Measurements from ENCODE around the gene ATP5MC2.
"Not testable (repeated sequence)": the region's sequence is repeated elsewhere in the genome, so short reads cannot be mapped to it uniquely, and the experiment has no call there.

ATP5MC2 gene

GRCh38 chr12:53694756-53695151, 18.9 kb upstream of the ATP5MC2 start:
- no peak for DNase-seq (ENCODE audit: low spot score)

DNA sequence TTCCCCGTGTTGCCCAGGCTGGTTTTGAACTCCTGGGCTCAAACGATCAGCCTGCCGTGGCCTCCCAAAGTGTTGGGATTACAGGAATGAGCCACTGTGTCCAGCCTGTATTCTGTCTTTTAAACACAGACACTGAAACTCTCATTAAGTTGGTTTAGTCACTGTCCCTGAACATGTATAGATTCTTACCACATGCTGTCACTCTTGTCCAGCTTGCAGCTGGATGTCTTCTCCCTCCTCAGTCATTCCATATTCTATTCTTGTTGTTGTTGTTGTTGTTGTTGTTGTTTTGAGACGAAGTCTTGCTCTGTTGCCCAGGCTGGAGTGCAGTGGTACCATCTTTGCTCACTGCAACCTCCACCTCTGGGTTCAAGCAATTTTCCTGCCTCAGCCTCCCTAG, 12.3 kb upstream of the ATP5MC2 start:
- DNase-seq (ENCODE audit: low spot score): no peak

DNA sequence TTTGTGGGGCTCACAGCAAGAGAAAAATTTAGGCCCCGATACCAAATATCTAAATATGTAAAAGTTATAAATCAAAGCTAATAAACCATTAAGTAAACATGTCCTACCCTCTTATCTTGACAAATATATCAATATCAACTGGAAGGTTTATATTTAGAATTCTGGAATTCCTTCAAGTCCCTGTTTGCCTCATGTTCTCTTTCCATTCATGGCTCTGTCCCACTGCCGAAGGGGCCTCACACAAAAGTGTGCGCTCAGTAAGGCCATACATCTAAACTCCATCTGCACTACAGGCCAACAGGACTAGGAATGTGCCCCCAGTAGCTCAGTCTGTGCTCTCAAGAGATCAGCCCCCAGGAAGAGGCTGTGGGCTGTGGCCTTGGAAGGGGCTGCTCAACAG, 10.6 kb upstream of the ATP5MC2 start:
- DNase-seq (ENCODE audit: low spot score): no peak

- no peak for DNase-seq (ENCODE audit: low spot score)
Observed at GRCh38 chr12:53684654-53685220, 8.9 kb upstream of the ATP5MC2 start.

DNA sequence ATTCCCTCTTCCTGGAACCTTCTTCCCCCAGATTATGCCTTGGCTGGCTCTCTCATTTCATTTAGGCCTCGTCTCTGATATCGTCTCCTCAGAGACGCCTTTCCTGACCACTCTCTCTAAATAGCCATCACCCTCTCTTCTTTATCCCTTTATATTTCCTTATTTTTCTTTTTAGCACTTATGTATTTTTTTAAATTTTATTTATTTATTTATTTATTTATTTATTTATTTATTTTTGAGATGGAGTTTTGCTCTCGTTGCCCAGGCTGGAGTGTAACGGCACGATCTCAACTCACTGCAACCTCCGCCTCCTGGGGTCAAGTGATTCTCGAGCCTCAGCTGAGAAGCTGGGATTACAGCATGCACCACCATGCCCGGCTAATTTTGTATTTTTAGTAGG, 8.1 kb upstream of the ATP5MC2 start:
- DNase-seq (ENCODE audit: low spot score): no peak

GRCh38 chr12:53683494-53683893, 7.6 kb upstream of the ATP5MC2 start:
- no peak for DNase-seq (ENCODE audit: low spot score)

GRCh38 chr12:53680061-53680460, 4.2 kb upstream of the ATP5MC2 start:
- not testable (repeated sequence) for DNase-seq (ENCODE audit: low spot score)

GRCh38 chr12:53677800-53678148, 1.9 kb upstream of the ATP5MC2 start:
- no peak for DNase-seq (ENCODE audit: low spot score)

- DNase-seq (ENCODE audit: low spot score): no peak
Observed at GRCh38 chr12:53677016-53677799, 1.3 kb upstream of the ATP5MC2 start.

GRCh38 chr12:53676656-53677015, 753 bp upstream of the ATP5MC2 start:
- no peak for DNase-seq (ENCODE audit: low spot score)

DNA sequence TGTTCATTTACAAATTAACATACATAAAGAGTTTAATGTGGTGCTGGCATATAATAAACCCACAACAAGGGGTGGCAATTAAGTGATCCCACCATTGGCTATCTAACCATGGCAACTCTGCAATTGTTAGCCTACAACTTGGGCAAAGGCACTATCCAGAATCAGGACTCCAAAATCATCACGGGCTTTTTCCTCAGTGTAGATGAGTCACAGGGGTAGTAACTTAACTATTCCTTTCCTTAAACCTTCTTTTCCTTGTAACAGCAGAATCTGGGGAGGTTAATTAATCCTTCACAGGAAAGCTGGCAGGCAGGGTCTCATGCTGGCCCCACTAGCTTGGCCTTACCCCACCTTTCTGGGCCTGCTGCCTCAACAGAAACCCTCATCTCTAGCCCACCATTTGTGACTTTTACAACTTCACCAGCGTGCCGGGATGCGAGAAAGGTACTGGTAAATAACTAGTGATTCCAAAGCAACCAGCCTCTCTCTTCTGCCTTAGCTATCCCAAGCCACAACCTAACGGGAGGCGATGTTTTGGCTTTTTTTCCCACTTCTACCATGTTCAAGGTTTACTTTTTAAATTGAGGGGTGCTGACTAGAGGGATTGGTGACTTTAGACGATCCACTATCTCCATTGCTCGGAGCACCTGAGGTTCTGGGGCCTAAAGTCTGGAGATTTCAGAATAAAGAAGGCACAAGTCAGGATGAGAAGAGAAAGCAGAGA, 744 bp downstream of the ATP5MC2 start:
- DNase-seq (ENCODE audit: low spot score): no peak

DNA sequence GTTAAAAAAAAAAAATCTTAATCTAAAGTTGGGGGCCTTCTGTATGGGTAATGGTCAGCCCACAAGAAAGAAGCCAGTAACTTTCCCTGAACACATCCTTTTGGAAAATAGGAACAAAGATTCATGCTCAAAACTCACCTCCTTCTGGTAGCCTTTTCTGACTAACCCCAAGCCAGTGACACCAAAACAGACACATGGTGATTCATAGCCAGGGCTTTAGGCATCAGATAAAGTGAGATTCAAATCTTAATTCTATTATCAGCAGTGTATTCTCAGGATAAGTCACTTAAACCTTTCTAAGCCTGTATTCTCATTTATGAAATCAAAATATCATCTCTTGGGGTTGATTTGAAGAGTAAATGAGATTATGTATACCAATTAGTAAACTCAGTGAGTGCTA, 4.9 kb downstream of the ATP5MC2 start:
- DNase-seq (ENCODE audit: low spot score): no peak

GRCh38 chr12:53670308-53670707, 5.6 kb downstream of the ATP5MC2 start:
- no peak for DNase-seq (ENCODE audit: low spot score)

DNA sequence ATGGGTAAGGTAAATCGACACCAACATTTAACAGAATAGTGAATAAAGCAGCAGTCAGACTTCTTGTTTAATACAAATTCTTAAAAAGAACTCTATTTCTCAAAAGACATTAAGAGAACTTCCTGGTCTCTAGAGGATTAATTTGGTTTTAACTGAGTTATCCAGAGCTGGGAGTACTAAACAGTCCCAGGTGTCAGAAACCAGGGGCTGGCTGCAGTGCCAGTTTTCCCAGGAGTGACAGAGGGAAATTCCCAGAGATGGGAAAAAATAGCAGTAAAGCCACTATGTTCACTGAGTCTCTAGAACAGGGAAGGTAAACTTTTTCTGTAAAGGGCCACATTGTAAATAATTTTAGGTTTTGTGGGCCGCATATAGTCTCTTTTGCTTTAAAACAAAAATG, 8.8 kb downstream of the ATP5MC2 start:
- DNase-seq (ENCODE audit: low spot score): no peak

DNA sequence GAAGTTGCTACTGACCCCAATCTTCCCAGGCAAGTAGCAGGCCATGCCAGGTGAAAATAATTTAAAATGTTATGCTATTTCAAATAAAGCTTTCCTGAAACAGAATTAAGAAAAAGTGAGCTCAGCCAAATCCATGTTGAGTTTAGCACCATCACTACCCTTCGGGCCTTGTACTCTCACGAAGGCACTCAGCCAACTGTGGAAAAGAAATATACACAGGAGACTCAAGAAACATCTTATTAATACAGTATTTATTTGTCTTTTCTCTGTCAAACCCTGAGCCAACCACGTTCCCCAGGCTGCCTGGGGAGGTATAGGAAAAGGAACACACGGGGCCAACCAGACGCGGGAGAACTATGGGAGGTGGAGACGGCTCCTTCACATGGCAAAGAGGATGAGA, 10.9 kb downstream of the ATP5MC2 start:
- no peak for DNase-seq (ENCODE audit: low spot score)

GRCh38 chr12:53664191-53664590, 11.7 kb downstream of the ATP5MC2 start:
- DNase-seq (ENCODE audit: low spot score): no peak

- DNase-seq (ENCODE audit: low spot score): no peak
Observed at GRCh38 chr12:53660041-53660440, 15.8 kb downstream of the ATP5MC2 start.

GRCh38 chr12:53659571-53659981, 16.3 kb downstream of the ATP5MC2 start:
- DNase-seq (ENCODE audit: low spot score): no peak

GRCh38 chr12:53659011-53659551, 16.8 kb downstream of the ATP5MC2 start:
- no peak for DNase-seq (ENCODE audit: low spot score)

DNA sequence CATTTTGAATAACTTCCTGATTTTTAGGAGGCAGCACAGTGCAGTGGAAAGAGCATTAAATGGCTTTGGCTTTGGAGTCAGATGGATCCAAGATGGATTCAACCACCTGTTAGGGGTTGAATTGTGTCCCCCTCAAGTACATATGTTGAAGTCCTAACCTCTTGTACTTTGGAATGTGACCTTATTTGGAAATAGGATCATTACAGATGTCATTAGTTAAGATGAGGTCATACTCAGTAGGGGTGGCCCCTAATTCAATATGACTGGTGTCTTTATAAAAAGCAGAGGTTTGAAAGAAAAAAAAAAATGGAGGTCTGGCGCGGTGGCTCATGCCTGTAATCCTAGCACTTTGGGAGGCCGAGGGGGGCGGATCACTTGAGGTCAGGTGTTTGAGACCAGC, 18.8 kb downstream of the ATP5MC2 start:
- DNase-seq (ENCODE audit: low spot score): no peak

- DNase-seq (ENCODE audit: low spot score): no peak
Observed at GRCh38 chr12:53653595-53653994, 22.3 kb downstream of the ATP5MC2 start.

- DNase-seq (ENCODE audit: low spot score): no peak
Observed at GRCh38 chr12:53652366-53652765, 23.5 kb downstream of the ATP5MC2 start.

GRCh38 chr12:53651737-53652136, 24.1 kb downstream of the ATP5MC2 start:
- no peak for DNase-seq (ENCODE audit: low spot score)

Measured in hematopoietic multipotent progenitor cell treated with erythropoietin and hydrocortisone succinate and interleukin-3 and kit ligand, for 15 days (in vitro differentiated cells).